NT2/D1 (cell line): Measurements from ENCODE around the gene WDR86.

Experiments
- SUZ12 ChIP-seq: IDR thresholded peaks from 2 replicates; pipeline ENCODE4 v1.6.1; 2011; ENCODE audit not compliant: insufficient read length, insufficient read depth; ENCODE audit errors: extremely low read depth
- YY1 ChIP-seq: IDR thresholded peaks from 2 replicates; pipeline ENCODE4 v1.6.1; 2011; ENCODE audit not compliant: insufficient read length, insufficient read depth
- ZNF274 ChIP-seq: IDR thresholded peaks from 2 replicates; pipeline ENCODE4 v1.6.1; 2011; ENCODE audit warnings: mild to moderate bottlenecking, low read depth, low read length

- TF ChIP-seq ZNF274 (no peak), SUZ12 (no peak), YY1 (no peak)
Observed at GRCh38 chr7:151429237-151429559, 19.4 kb upstream of the WDR86 start.
